ENCODE data around the gene DGKI.

DGKI gene

GRCh38 chr7:137879357-137880158 lies 32.8 kb upstream of the DGKI start:
- no peak for TF ChIP-seq CTCF (IDR thresholded peaks at IDR 0.05; ENCODE audit: control insufficient read depth, extremely low read depth, insufficient read depth)
- DNase-seq (ENCODE audit: low read depth) = no peak
- H3K4me3 ChIP-seq (ENCODE audit: low read depth, low read length) = no peak overlapping the region

- no peak for TF ChIP-seq CTCF (IDR thresholded peaks at IDR 0.05; ENCODE audit: control insufficient read depth, extremely low read depth, insufficient read depth)
- no peak overlapping the region for H3K4me3 ChIP-seq (ENCODE audit: low read depth, low read length)
- no peak for DNase-seq (ENCODE audit: low read depth)
Observed at GRCh38 chr7:137878333-137878961, 31.7 kb upstream of the DGKI start.

- H3K4me3 ChIP-seq (ENCODE audit: low read depth, low read length) = no peak overlapping the region
- DNase-seq (ENCODE audit: low read depth) = peak; percentile 7
- TF ChIP-seq CTCF (IDR thresholded peaks at IDR 0.05; ENCODE audit: control insufficient read depth, extremely low read depth, insufficient read depth) = no peak
Observed at GRCh38 chr7:137877027-137877675, 30.4 kb upstream of the DGKI start.

GRCh38 chr7:137875746-137876145 lies 29.0 kb upstream of the DGKI start:
- no peak for DNase-seq (ENCODE audit: low read depth)
- TF ChIP-seq CTCF (IDR thresholded peaks at IDR 0.05; ENCODE audit: control insufficient read depth, extremely low read depth, insufficient read depth) = no peak
- H3K4me3 ChIP-seq (ENCODE audit: low read depth, low read length) = no peak overlapping the region

GRCh38 chr7:137873979-137874777 lies 27.4 kb upstream of the DGKI start:
- no peak overlapping the region for H3K4me3 ChIP-seq (ENCODE audit: low read depth, low read length)
- TF ChIP-seq CTCF (IDR thresholded peaks at IDR 0.05; ENCODE audit: control insufficient read depth, extremely low read depth, insufficient read depth) = no peak
- DNase-seq (ENCODE audit: low read depth) = no peak

GRCh38 chr7:137873524-137873923 lies 26.8 kb upstream of the DGKI start:
- TF ChIP-seq CTCF (IDR thresholded peaks at IDR 0.05; ENCODE audit: control insufficient read depth, extremely low read depth, insufficient read depth) = no peak
- DNase-seq (ENCODE audit: low read depth) = no peak
- no peak overlapping the region for H3K4me3 ChIP-seq (ENCODE audit: low read depth, low read length)
